HFFc6 (cell line): ENCODE results near the gene GALC. TPM values are rescaled to one million over a fixed set of nuclear protein-coding genes. Genes with fewer than 3 reads are reported as not detected.

Source experiments
- DNase-seq: peaks from one replicate; pipeline ENCODE4 v3.0.0-alpha.2; 2018
- H3K27ac Mint-ChIP-seq: 2 replicates; pipeline ENCODE4 v1.8.0; 2020; ENCODE audit warnings: mild to moderate bottlenecking, mixed read lengths
- H3K27me3 Mint-ChIP-seq: 2 replicates; pipeline ENCODE4 v1.8.0; 2021; ENCODE audit warnings: mild to moderate bottlenecking, moderate library complexity, mixed read lengths; ENCODE audit not compliant: insufficient read depth
- H3K36me3 Mint-ChIP-seq: 2 replicates; pipeline ENCODE4 v1.8.0; 2021; ENCODE audit warnings: low read depth, mixed read lengths
- H3K4me1 Mint-ChIP-seq: 2 replicates; pipeline ENCODE4 v1.8.0; 2020; ENCODE audit warnings: low read depth, mixed read lengths
- H3K4me3 Mint-ChIP-seq: 2 replicates; pipeline ENCODE4 v1.8.0; 2020; ENCODE audit warnings: mild to moderate bottlenecking, moderate library complexity, mixed read lengths
- H3K9me3 Mint-ChIP-seq: 2 replicates; pipeline ENCODE4 v1.8.0; 2020; ENCODE audit warnings: mild to moderate bottlenecking, mixed read lengths
- total RNA-seq, 6 experiments: library from RNA; stranded (reverse); fragmentation: NEBNext Ultra II Directional; extraction: Animal tissue kit (Norgen Biotek cat#: 25700); gene quantifications; 2 replicates in 1 of 6; 3 replicates in 5 of 6; pipeline ENCODE4 v1.2.3, GENCODE V29; 2021
- TF ChIP-seq, protein P1 (sequence below): fragments of 200-600 bp; sonication (generic); IDR thresholded peaks from 2 replicates; pipeline ENCODE4 v1.5.0; 2021; ENCODE audit warnings: antibody characterized with exemption, mild to moderate bottlenecking

The GALC gene
- total RNA-seq, 6 experiments from 2014 or later = 9.3 to 11.8 (median 10.8) TPM

DNA sequence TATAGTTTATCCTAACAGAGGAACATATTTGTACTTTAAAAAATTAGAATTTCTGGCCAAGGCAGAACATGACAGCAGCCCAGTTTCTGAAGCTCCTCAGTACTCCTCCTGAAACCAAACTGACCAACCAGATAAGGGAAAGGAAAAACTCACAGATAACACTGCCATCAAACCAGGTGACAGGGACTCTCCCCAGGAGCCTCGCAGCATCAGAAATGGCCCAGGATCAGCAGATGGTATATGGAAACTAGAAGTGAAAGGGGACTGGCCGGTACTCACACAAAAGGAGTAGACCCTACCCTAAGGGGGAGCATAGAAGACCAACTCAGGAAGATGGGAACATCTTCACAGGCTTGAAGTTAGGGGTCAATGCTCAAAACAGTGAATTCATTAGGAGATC, 22.0 kb downstream of the GALC start:
- no peaks in the 10 kb centered on the region for H3K9me3 Mint-ChIP-seq
- peaks cover 6% of the 10 kb centered on the region; the same call in 1 of the 2 replicates for H3K4me1 Mint-ChIP-seq
- TF ChIP-seq, protein P1, sequence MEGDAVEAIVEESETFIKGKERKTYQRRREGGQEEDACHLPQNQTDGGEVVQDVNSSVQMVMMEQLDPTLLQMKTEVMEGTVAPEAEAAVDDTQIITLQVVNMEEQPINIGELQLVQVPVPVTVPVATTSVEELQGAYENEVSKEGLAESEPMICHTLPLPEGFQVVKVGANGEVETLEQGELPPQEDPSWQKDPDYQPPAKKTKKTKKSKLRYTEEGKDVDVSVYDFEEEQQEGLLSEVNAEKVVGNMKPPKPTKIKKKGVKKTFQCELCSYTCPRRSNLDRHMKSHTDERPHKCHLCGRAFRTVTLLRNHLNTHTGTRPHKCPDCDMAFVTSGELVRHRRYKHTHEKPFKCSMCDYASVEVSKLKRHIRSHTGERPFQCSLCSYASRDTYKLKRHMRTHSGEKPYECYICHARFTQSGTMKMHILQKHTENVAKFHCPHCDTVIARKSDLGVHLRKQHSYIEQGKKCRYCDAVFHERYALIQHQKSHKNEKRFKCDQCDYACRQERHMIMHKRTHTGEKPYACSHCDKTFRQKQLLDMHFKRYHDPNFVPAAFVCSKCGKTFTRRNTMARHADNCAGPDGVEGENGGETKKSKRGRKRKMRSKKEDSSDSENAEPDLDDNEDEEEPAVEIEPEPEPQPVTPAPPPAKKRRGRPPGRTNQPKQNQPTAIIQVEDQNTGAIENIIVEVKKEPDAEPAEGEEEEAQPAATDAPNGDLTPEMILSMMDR = no peak
- no peak overlapping the region for H3K4me3 Mint-ChIP-seq
- no peaks in the 10 kb centered on the region for H3K27me3 Mint-ChIP-seq
- no peak overlapping the region for H3K27ac Mint-ChIP-seq
- DNase-seq = no peak
- H3K36me3 Mint-ChIP-seq = no peaks in the 10 kb centered on the region

DNA sequence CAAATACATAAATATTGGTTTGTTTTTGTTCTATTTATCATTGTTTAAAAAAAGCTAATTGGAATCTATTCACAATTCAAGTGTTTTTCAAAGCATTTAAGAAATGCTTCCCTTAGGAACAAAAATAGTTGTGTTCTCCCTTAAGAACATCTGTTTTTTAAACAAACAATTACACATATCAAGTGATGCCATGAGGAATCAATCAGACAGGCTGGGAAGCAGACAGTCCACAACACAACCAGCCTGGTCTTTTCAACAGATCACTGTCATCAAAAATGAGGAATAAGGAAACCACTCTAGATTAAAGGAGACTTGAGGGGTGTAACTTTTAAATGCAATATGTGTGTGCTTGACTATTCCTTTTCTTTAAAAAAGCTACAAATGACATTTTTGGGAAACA, 25.5 kb downstream of the GALC start:
- H3K27me3 Mint-ChIP-seq = no peaks in the 10 kb centered on the region
- H3K4me3 Mint-ChIP-seq = no peak overlapping the region
- TF ChIP-seq, protein P1 = no peak
- no peaks in the 10 kb centered on the region for H3K4me1 Mint-ChIP-seq
- no peak for DNase-seq
- no peaks in the 10 kb centered on the region for H3K36me3 Mint-ChIP-seq
- no peaks in the 10 kb centered on the region for H3K9me3 Mint-ChIP-seq
- H3K27ac Mint-ChIP-seq = no peak overlapping the region

DNA sequence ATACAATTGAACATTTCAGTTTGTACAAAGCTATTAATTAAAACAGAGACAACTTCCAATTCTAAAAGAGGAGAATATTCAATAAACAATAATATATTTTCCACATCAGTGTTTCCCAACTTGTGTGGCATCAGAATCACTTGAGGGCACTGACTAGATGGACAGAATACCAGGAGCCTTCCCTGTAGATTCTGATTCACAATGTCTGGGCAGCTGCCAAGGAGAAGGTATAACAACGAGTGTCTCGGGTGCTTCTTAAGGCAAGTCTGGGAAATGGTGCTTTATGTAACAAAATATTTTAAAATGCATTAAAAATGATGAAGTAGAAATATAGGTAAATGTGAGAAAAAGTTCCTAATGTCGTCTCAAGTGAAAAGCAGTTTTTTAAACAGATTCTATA, 26.2 kb downstream of the GALC start:
- H3K27me3 Mint-ChIP-seq = no peaks in the 10 kb centered on the region
- no peaks in the 10 kb centered on the region for H3K9me3 Mint-ChIP-seq
- no peak overlapping the region for H3K27ac Mint-ChIP-seq
- H3K4me3 Mint-ChIP-seq = no peak overlapping the region
- TF ChIP-seq, protein P1 = no peak
- H3K4me1 Mint-ChIP-seq = no peaks in the 10 kb centered on the region
- no peak for DNase-seq
- H3K36me3 Mint-ChIP-seq = no peaks in the 10 kb centered on the region

DNA sequence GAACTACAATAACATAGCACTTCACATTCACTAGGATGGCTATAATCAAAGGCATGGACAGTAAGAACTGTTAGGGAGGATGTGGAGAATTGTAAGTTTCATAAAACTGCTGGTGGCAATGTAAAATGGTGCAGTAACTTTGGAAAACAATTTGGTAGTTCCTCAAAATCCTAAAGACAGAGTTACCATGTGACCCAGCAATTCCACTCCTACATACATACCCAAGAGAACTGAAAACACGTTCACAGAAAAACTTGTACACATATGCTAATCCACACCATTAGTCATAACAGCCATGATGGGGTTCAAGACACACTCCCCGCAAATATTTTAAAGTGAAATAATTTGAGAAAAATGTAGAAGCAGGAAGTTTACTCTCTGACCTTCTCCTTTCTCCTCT, 31.7 kb downstream of the GALC start:
- no peaks in the 10 kb centered on the region for H3K9me3 Mint-ChIP-seq
- H3K27me3 Mint-ChIP-seq = no peaks in the 10 kb centered on the region
- no peak overlapping the region for H3K4me3 Mint-ChIP-seq
- H3K27ac Mint-ChIP-seq = no peak overlapping the region
- peaks cover 5% of the 10 kb centered on the region for H3K36me3 Mint-ChIP-seq
- TF ChIP-seq, protein P1 = no peak
- DNase-seq = no peak
- H3K4me1 Mint-ChIP-seq = no peaks in the 10 kb centered on the region; the same call in 1 of the 2 replicates

DNA sequence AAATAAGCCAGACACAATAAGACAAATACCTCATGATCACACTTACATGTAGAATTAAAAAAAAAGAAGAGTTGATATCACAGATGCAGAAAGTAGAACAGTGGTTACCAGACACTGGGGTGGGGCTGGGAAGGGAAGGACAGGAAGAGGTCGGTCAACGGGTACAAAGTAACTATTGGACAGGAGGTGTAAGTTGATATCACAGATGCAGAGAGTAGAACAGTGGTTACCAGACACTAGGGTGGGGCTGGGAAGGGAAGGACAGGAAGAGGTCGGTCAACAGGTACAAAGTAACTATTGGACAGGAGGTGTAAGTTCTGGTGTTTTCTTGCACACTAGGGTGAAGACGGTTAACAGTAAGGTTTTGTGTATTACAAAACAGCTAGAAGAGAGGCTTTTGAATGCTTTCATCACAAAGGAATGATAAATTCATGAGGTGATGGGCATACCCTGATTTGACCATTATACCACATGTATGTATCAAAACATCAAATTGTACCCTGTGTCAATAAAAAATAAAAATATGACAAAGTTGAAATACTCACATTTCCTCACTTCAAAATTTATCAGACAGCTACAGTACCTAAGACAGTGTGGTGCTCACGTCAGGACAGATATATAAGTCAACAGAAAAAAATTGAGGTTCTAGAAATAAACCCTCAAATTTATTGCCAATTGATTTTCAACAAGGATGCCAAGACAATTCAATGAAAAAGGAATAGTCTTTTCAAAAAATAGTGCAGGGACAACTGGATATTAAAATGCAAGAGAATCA, 32.8 kb downstream of the GALC start:
- peaks cover 5% of the 10 kb centered on the region for H3K36me3 Mint-ChIP-seq
- H3K27ac Mint-ChIP-seq = no peak overlapping the region
- TF ChIP-seq, protein P1 = no peak
- H3K4me1 Mint-ChIP-seq = peaks cover 9% of the 10 kb centered on the region; the same call in 1 of the 2 replicates
- no peak for DNase-seq
- no peak overlapping the region for H3K4me3 Mint-ChIP-seq
- no peaks in the 10 kb centered on the region for H3K27me3 Mint-ChIP-seq
- H3K9me3 Mint-ChIP-seq = no peaks in the 10 kb centered on the region
